ENCODE measurements around the gene TMEM120B. TPM values are rescaled to one million over a fixed set of nuclear protein-coding genes. Genes with fewer than 3 reads are reported as not detected.

Gene TMEM120B
- total and polyA plus RNA-seq, 5 experiments from 2014 or later: 2.1 to 14.4 (median 2.5) TPM

GRCh38 chr12:121780429-121780828 lies 67.9 kb downstream of the TMEM120B start:
- peaks cover 0 to 44% (median 7%) of the 10 kb centered on the region in 3 donors for H3K36me3 Mint-ChIP-seq
- no peaks in the 10 kb centered on the region for H3K9me3 Mint-ChIP-seq
- H3K4me3 Mint-ChIP-seq: peak overlapping the region in 1 of 10 donors; percentile 34
- POLR2A ChIA-PET: interaction anchor here (33.2 kb wide), 1 partner anchor 24 kb away, joined by 2517 read pairs; the partner anchor contains the start of genes RHOF and SETD1B
- peaks cover 21 to 66% (median 46%) of the 10 kb centered on the region in 4 donors for H3K4me1 Mint-ChIP-seq
- ATAC-seq (no peak), DNase-seq (no peak)
- H3K27ac Mint-ChIP-seq: peak overlapping the region in 9 of 10 donors; percentile 29 to 100 (median 74)
- H3K27me3 Mint-ChIP-seq: no peaks in the 10 kb centered on the region

- POLR2A ChIA-PET: interaction anchor here (0.5 to 33.2 kb wide), 7 partner anchors 23 to 1463 kb away, joined by 3 to 2517 read pairs (median 4); partner anchors contain the start of genes RHOF and SETD1B
- peak overlapping the region; percentile 64 to 88 (median 82) for H3K4me3 Mint-ChIP-seq
- H3K4me1 Mint-ChIP-seq: peaks cover 26 to 67% (median 49%) of the 10 kb centered on the region in 4 donors
- H3K27me3 Mint-ChIP-seq: no peaks in the 10 kb centered on the region
- no peak for DNase-seq
- H3K36me3 Mint-ChIP-seq: peaks cover 0 to 51% (median 7%) of the 10 kb centered on the region in 3 donors
- no peaks in the 10 kb centered on the region for H3K9me3 Mint-ChIP-seq
- H3K27ac Mint-ChIP-seq: peak overlapping the region; percentile 92 to 100 (median 98)
- ATAC-seq: peak; percentile 10 to 24
These were observed 69.0 kb downstream of the TMEM120B start for GRCh38 chr12:121781484-121781997.

GRCh38 chr12:121781998-121782979 lies 69.7 kb downstream of the TMEM120B start:
- ATAC-seq (peak; percentile 36 to 50), DNase-seq (peak in 4 of 10 donors; percentile 19 to 46 (median 37))
- peaks cover 0 to 57% (median 7%) of the 10 kb centered on the region in 3 donors for H3K36me3 Mint-ChIP-seq
- H3K4me3 Mint-ChIP-seq: peak overlapping the region; percentile 64 to 88 (median 82)
- peak overlapping the region; percentile 92 to 100 (median 98) for H3K27ac Mint-ChIP-seq
- POLR2A ChIA-PET: interaction anchor here (0.6 to 33.2 kb wide), 7 partner anchors 22 to 203 kb away, joined by 3 to 2517 read pairs (median 4); partner anchors contain the start of genes RHOF and SETD1B
- peaks cover 32 to 72% (median 54%) of the 10 kb centered on the region in 4 donors for H3K4me1 Mint-ChIP-seq
- no peaks in the 10 kb centered on the region for H3K9me3 Mint-ChIP-seq
- no peaks in the 10 kb centered on the region for H3K27me3 Mint-ChIP-seq

- peak overlapping the region; percentile 63 to 88 (median 82) for H3K4me3 Mint-ChIP-seq
- H3K9me3 Mint-ChIP-seq: no peaks in the 10 kb centered on the region
- H3K27ac Mint-ChIP-seq: peak overlapping the region; percentile 93 to 100 (median 96)
- POLR2A ChIA-PET: interaction anchor here (0.6 to 33.2 kb wide), 7 partner anchors 9 to 972 kb away, joined by 3 to 2517 read pairs (median 3); partner anchors contain the start of genes RHOF, SETD1B and TMEM120B
- DNase-seq: no peak
- H3K4me1 Mint-ChIP-seq: peaks cover 35 to 82% (median 68%) of the 10 kb centered on the region in 4 donors
- peaks cover 0 to 52% (median 6%) of the 10 kb centered on the region in 3 donors for H3K36me3 Mint-ChIP-seq
- no peak for ATAC-seq
- no peaks in the 10 kb centered on the region for H3K27me3 Mint-ChIP-seq
These were observed 71.2 kb downstream of the TMEM120B start for GRCh38 chr12:121783766-121784165.

- peak overlapping the region; percentile 93 to 100 (median 96) for H3K27ac Mint-ChIP-seq
- no peaks in the 10 kb centered on the region for H3K27me3 Mint-ChIP-seq
- H3K4me3 Mint-ChIP-seq: peak overlapping the region; percentile 63 to 88 (median 82)
- DNase-seq: no peak
- H3K9me3 Mint-ChIP-seq: no peaks in the 10 kb centered on the region
- H3K36me3 Mint-ChIP-seq: peaks cover 0 to 45% (median 3%) of the 10 kb centered on the region in 3 donors
- POLR2A ChIA-PET: interaction anchor here (0.5 to 33.2 kb wide), 7 partner anchors 8 to 1586 kb away, joined by 3 to 2517 read pairs (median 3); partner anchors contain the start of genes RHOF, SETD1B and TMEM120B
- peaks cover 40 to 82% (median 74%) of the 10 kb centered on the region in 4 donors for H3K4me1 Mint-ChIP-seq
- ATAC-seq: peak in 1 of 2 donors; percentile 4
These were observed 71.9 kb downstream of the TMEM120B start for GRCh38 chr12:121784460-121784859.

- POLR2A ChIA-PET: interaction anchor here (33.2 to 37.3 kb wide), 2 partner anchors 2 to 18 kb away, joined by 2517 read pairs; partner anchors contain the start of genes RHOF and SETD1B
- Mint-ChIP-seq H3K9me3 (no peaks in the 10 kb centered on the region), H3K27ac (peak overlapping the region; percentile 97 to 100 (median 99)), H3K27me3 (no peaks in the 10 kb centered on the region), H3K36me3 (peaks cover 0 to 36% (median 3%) of the 10 kb centered on the region in 3 donors), H3K4me3 (peak overlapping the region; percentile 75 to 98 (median 88)), H3K4me1 (peaks cover 50 to 92% (median 90%) of the 10 kb centered on the region in 4 donors)
- DNase-seq (peak in 7 of 10 donors; percentile 44 to 77 (median 52)), ATAC-seq (peak; percentile 5 to 8)
These were observed 73.9 kb downstream of the TMEM120B start for GRCh38 chr12:121786440-121786825.

GRCh38 chr12:121787063-121788025 lies 74.8 kb downstream of the TMEM120B start:
- Mint-ChIP-seq H3K27ac (peak overlapping the region; percentile 97 to 100 (median 99)), H3K27me3 (no peaks in the 10 kb centered on the region), H3K9me3 (no peaks in the 10 kb centered on the region), H3K4me3 (peak overlapping the region; percentile 81 to 98 (median 90)), H3K36me3 (peaks cover 0 to 36% (median 4%) of the 10 kb centered on the region in 3 donors), H3K4me1 (peaks cover 45 to 92% (median 88%) of the 10 kb centered on the region in 4 donors)
- POLR2A ChIA-PET: interaction anchor here (0.5 to 37.3 kb wide), 9 partner anchors 2 to 1665 kb away, joined by 3 to 2517 read pairs (median 5); partner anchors contain the start of genes RHOF, SETD1B and TMEM120B
- ATAC-seq (peak; percentile 10 to 11), DNase-seq (peak in 9 of 10 donors; percentile 35 to 82 (median 60))

GRCh38 chr12:121788176-121788818 lies 75.7 kb downstream of the TMEM120B start:
- peak overlapping the region; percentile 81 to 98 (median 90) for H3K4me3 Mint-ChIP-seq
- POLR2A ChIA-PET: interaction anchor here (0.7 to 37.3 kb wide), 6 partner anchors 1 to 1666 kb away, joined by 3 to 2517 read pairs (median 6); partner anchors contain the start of genes RHOF, SETD1B and TMEM120B

GRCh38 chr12:121789233-121789781 lies 76.8 kb downstream of the TMEM120B start:
- H3K27ac Mint-ChIP-seq: peak overlapping the region; percentile 97 to 100 (median 99)
- peaks cover 0 to 34% (median 7%) of the 10 kb centered on the region in 3 donors for H3K36me3 Mint-ChIP-seq
- H3K4me3 Mint-ChIP-seq: peak overlapping the region; percentile 86 to 98 (median 92)
- H3K27me3 Mint-ChIP-seq: no peaks in the 10 kb centered on the region
- no peaks in the 10 kb centered on the region for H3K9me3 Mint-ChIP-seq
- POLR2A ChIA-PET: interaction anchor here (0.9 to 37.3 kb wide), 10 partner anchors 0 to 210 kb away, joined by 3 to 2517 read pairs (median 5); partner anchors contain the start of genes PSMD9, RHOF, SETD1B and TMEM120B
- ATAC-seq (peak; percentile 6 to 22), DNase-seq (peak in 9 of 10 donors; percentile 51 to 73 (median 58))
- H3K4me1 Mint-ChIP-seq: peaks cover 40 to 81% (median 75%) of the 10 kb centered on the region in 4 donors

More at GRCh38 chr12:121788176-121788818, 75.7 kb downstream of the TMEM120B start:
- DNase-seq (no peak), ATAC-seq (no peak)
- no peaks in the 10 kb centered on the region for H3K9me3 Mint-ChIP-seq
- peak overlapping the region; percentile 97 to 100 (median 99) for H3K27ac Mint-ChIP-seq
- H3K4me1 Mint-ChIP-seq: peaks cover 43 to 88% (median 81%) of the 10 kb centered on the region in 4 donors
- no peaks in the 10 kb centered on the region for H3K27me3 Mint-ChIP-seq
- H3K36me3 Mint-ChIP-seq: peaks cover 0 to 38% (median 7%) of the 10 kb centered on the region in 3 donors
